WERI-Rb-1 (cell line): ENCODE measurements around the gene UVRAG.

Source experiments
- DNase-seq: peaks from one replicate; pipeline ENCODE4 v3.0.0-alpha.2; 2020
- H3K27ac ChIP-seq: fragments of 250-450 bp; sonication (Bioruptor Pico); 2 replicates; pipeline ENCODE4 v1.5.1; 2020; ENCODE audit warnings: mild to moderate bottlenecking, moderate library complexity
- H3K27me3 ChIP-seq: fragments of 250-450 bp; sonication (Bioruptor Pico); 2 replicates; pipeline ENCODE4 v1.5.1; 2021; ENCODE audit warnings: mild to moderate bottlenecking, low read depth, moderate library complexity; ENCODE audit not compliant: insufficient read depth, severe bottlenecking
- H3K36me3 ChIP-seq: fragments of 250-450 bp; sonication (Bioruptor Pico); 2 replicates; pipeline ENCODE4 v1.5.1; 2020; ENCODE audit warnings: mild to moderate bottlenecking, moderate library complexity
- H3K4me3 ChIP-seq: 2 replicates; pipeline ENCODE4 v1.5.1; 2011; ENCODE audit warnings: low read depth, mild to moderate bottlenecking, control low read depth, low read length
- H3K9me3 ChIP-seq: fragments of 250-450 bp; sonication (Bioruptor Pico); 2 replicates; pipeline ENCODE4 v1.5.1; 2021; ENCODE audit warnings: mild to moderate bottlenecking, moderate library complexity; ENCODE audit not compliant: severe bottlenecking
- CTCF ChIP-seq: IDR thresholded peaks from 2 replicates; pipeline ENCODE4 v1.5.1; 2011; ENCODE audit warnings: low read depth, mild to moderate bottlenecking, control low read depth, inconsistent platforms, low read length

The UVRAG gene

GRCh38 chr11:75802913-75803820 is 11.8 kb upstream of the UVRAG start:
- H3K27me3 ChIP-seq, result no peaks in the 10 kb centered on the region
- no peak overlapping the region for H3K4me3 ChIP-seq
- peak; percentile 71 for DNase-seq
- H3K36me3 ChIP-seq, result no peaks in the 10 kb centered on the region
- H3K9me3 ChIP-seq, result no peaks in the 10 kb centered on the region
- TF ChIP-seq CTCF, result peak; percentile 93
- no peak overlapping the region for H3K27ac ChIP-seq

GRCh38 chr11:75809111-75809510 is 5.9 kb upstream of the UVRAG start:
- Histone ChIP-seq H3K27me3 (no peaks in the 10 kb centered on the region), H3K27ac (no peak overlapping the region), H3K4me3 (no peak overlapping the region), H3K9me3 (no peaks in the 10 kb centered on the region), H3K36me3 (no peaks in the 10 kb centered on the region)
- TF ChIP-seq CTCF, result no peak
- no peak for DNase-seq

- no peaks in the 10 kb centered on the region for H3K9me3 ChIP-seq
- no peaks in the 10 kb centered on the region for H3K27me3 ChIP-seq
- no peak for DNase-seq
- H3K4me3 ChIP-seq, result no peak overlapping the region
- no peak for TF ChIP-seq CTCF
- no peaks in the 10 kb centered on the region for H3K36me3 ChIP-seq
- H3K27ac ChIP-seq, result no peak overlapping the region
Measured at GRCh38 chr11:75809991-75810390, 5.0 kb upstream of the UVRAG start.

GRCh38 chr11:75810637-75811390 is 4.2 kb upstream of the UVRAG start:
- Histone ChIP-seq H3K4me3 (no peak overlapping the region), H3K27me3 (no peaks in the 10 kb centered on the region), H3K36me3 (peaks cover 4% of the 10 kb centered on the region), H3K9me3 (no peaks in the 10 kb centered on the region), H3K27ac (no peak overlapping the region)
- DNase-seq, result no peak
- no peak for TF ChIP-seq CTCF

- Histone ChIP-seq H3K27ac (no peak overlapping the region), H3K27me3 (no peaks in the 10 kb centered on the region), H3K36me3 (peaks cover 4% of the 10 kb centered on the region), H3K9me3 (no peaks in the 10 kb centered on the region), H3K4me3 (no peak overlapping the region)
- TF ChIP-seq CTCF, result no peak
- no peak for DNase-seq
Measured at GRCh38 chr11:75811485-75811884, 3.5 kb upstream of the UVRAG start.
